Measurements from ENCODE around the gene DTNA. TPM values are rescaled to one million over a fixed set of nuclear protein-coding genes. Genes with fewer than 3 reads are reported as not detected.

Gene DTNA
- total and polyA plus RNA-seq, 2 of the 8 experiments (the other 6 are each of a cell fraction or from before 2014, with no cell fraction given) = 30.2 to 32.7 TPM

GRCh38 chr18:34915046-34915445 lies 204.9 kb downstream of the DTNA start:
- Histone ChIP-seq H3K4me1 (replicated peaks in 1 of 4; ENCODE audit: control insufficient read depth in 3 of 4, insufficient read depth in 4 of 4, low read length in 3 of 4) (no peaks in the 10 kb centered on the region), H2AK5ac (ENCODE audit: low read depth, low read length) (no peak overlapping the region), H3K56ac (replicated peaks; ENCODE audit: insufficient read length, low read depth, low read length) (no peak overlapping the region), H2BK12ac (ENCODE audit: low read depth, low read length) (no peak overlapping the region), H2BK120ac (replicated peaks; ENCODE audit: low read depth, low read length) (no peak overlapping the region), H2BK5ac (ENCODE audit: low read depth, low read length) (no peak overlapping the region), H2AFZ (ENCODE audit: low read length) (no peak overlapping the region), H3K14ac (ENCODE audit: insufficient read length) (no peak overlapping the region), H3K18ac (ENCODE audit: extremely low read depth, low read length) (no peak overlapping the region), H3K27me3 (replicated peaks in 1 of 4; ENCODE audit: control insufficient read depth in 3 of 4, extremely low read depth in 1 of 4, insufficient read depth in 3 of 4, low read length in 3 of 4) (no peaks in the 10 kb centered on the region), H4K20me1 (replicated peaks in 1 of 2; ENCODE audit: control insufficient read depth in 1 of 2, insufficient read depth in 2 of 2, low read length in 2 of 2) (no peaks in the 10 kb centered on the region), H3K4ac (replicated peaks; ENCODE audit: insufficient read length, low read depth, low read length) (no peak overlapping the region), H4K5ac (ENCODE audit: insufficient read length, low read depth, low read length) (no peak overlapping the region), H3K79me2 (ENCODE audit: control insufficient read depth in 1 of 2, insufficient read depth in 2 of 2, low read length in 2 of 2) (no peaks in the 10 kb centered on the region), H2BK20ac (ENCODE audit: low read length) (no peak overlapping the region), H3K27ac (ENCODE audit: low read depth, low read length) (no peak overlapping the region), H3K79me1 (ENCODE audit: low read depth, low read length) (no peaks in the 10 kb centered on the region), H3K23ac (ENCODE audit: insufficient read length) (no peak overlapping the region), H3K23me2 (ENCODE audit: low read depth, low read length) (no peaks in the 10 kb centered on the region), H3K9me3 (ENCODE audit: insufficient read depth in 2 of 2, low read depth in 1 of 2, low read length in 1 of 2) (no peaks in the 10 kb centered on the region), H3K9ac (replicated peaks in 1 of 4; ENCODE audit: extremely low read depth in 1 of 4, low read depth in 3 of 4, low read length in 3 of 4) (no peak overlapping the region), H3K4me2 (ENCODE audit: insufficient read depth in 1 of 2, low read depth in 2 of 2, low read length in 2 of 2) (no peak overlapping the region), H4K8ac (ENCODE audit: extremely low read depth, insufficient read depth, low read length) (no peak overlapping the region), H3K4me3 (ENCODE audit: extremely low read depth in 1 of 4, insufficient read depth in 2 of 4, low read depth in 3 of 4, low read length in 4 of 4) (no peak overlapping the region), H2BK15ac (ENCODE audit: low read length) (no peak overlapping the region), H3K36me3 (ENCODE audit: control insufficient read depth in 2 of 4, insufficient read depth in 4 of 4, low read length in 3 of 4) (no peaks in the 10 kb centered on the region), H4K91ac (replicated peaks; ENCODE audit: insufficient read length, low read length) (no peak overlapping the region)
- FAIRE-seq (no peak), DNase-seq (ENCODE audit: low read depth in 1 of 2, low spot score in 2 of 2) (no peak)
- ChIA-PET POLR2A (ENCODE audit: partially characterized antibody) (no interaction called here), CTCF (ENCODE audit: partially characterized antibody) (no interaction called here)
- WGBS, 2 experiments (ENCODE audit: extremely low coverage in 1 of 2, insufficient coverage in 1 of 2, insufficient read length in 1 of 2, insufficient replicate concordance in 2 of 2, low coverage in 1 of 2, low lambda C conversion rate in 2 of 2, missing lambda C conversion rate in 1 of 2) = 85% methylated on average over 3 of the region's 3 CpGs; no CpG with 5 or more reads in 1 of the 2 experiments
- TF ChIP-seq RNF2 (IDR thresholded peaks at IDR 0.05; ENCODE audit: borderline replicate concordance, low read depth, low read length, missing control alignments, poor library complexity, severe bottlenecking) (no peak), BCL11A (IDR thresholded peaks at IDR 0.05; ENCODE audit: low read depth in 2 of 2, low read length in 2 of 2) (no peak), KDM5A (IDR thresholded peaks at IDR 0.05; ENCODE audit: low read length) (no peak), TEAD4 (IDR thresholded peaks at IDR 0.05; ENCODE audit: low read depth, low read length) (no peak), ASH2L (IDR thresholded peaks at IDR 0.05; ENCODE audit: low read length) (no peak), SUZ12 (IDR thresholded peaks at IDR 0.05; ENCODE audit: low read length) (no peak), NANOG (IDR thresholded peaks at IDR 0.05; ENCODE audit: insufficient read depth, low read depth, low read length, poor library complexity, severe bottlenecking) (no peak), KDM4A (IDR thresholded peaks at IDR 0.05; ENCODE audit: low read depth, low read length, severe bottlenecking) (no peak), TCF12 (IDR thresholded peaks at IDR 0.05; ENCODE audit: low read depth, low read length) (no peak), RAD21 (IDR thresholded peaks at IDR 0.05 in 1 of 2, conservative IDR thresholded peaks at IDR 0.05 in 1 of 2; ENCODE audit: low read depth in 2 of 2, low read length in 2 of 2) (no peak), CTBP2 (IDR thresholded peaks at IDR 0.05; ENCODE audit: borderline replicate concordance, insufficient read depth, insufficient read length, low read length) (no peak)
